ENCODE data around the gene ENPEP. TPM values are rescaled to one million over a fixed set of nuclear protein-coding genes. Genes with fewer than 3 reads are reported as not detected.
A peak's percentile ranks its signal among the peaks of the same experiment; 100 is the strongest.

ENPEP gene
- total RNA-seq, 4 donors from 2014 or later, result 0.80 to 6.2 (median 1.5) TPM

DNA sequence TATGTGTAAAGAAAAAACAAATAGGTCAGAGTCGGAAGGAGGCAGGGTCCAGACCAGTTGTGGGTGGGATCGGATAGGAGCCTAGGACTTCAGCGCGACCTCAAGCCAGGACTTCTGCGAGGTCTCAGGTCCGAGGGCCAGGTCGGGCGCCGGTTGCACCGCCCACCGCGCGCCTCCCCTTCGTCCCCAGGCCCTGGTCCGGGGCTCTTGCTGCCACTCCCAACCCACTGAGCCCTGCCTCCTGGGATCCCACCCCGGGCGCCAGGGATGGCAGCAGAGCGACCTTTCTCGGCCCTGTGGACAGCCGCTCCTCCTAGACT lies 134.6 kb downstream of the ENPEP start:
- TF ChIP-seq EP300 (IDR thresholded peaks at IDR 0.05; ENCODE audit: low read depth) (no peak), POLR2A (IDR thresholded peaks at IDR 0.05) (no peak)
- TF ChIP-seq, protein P1, sequence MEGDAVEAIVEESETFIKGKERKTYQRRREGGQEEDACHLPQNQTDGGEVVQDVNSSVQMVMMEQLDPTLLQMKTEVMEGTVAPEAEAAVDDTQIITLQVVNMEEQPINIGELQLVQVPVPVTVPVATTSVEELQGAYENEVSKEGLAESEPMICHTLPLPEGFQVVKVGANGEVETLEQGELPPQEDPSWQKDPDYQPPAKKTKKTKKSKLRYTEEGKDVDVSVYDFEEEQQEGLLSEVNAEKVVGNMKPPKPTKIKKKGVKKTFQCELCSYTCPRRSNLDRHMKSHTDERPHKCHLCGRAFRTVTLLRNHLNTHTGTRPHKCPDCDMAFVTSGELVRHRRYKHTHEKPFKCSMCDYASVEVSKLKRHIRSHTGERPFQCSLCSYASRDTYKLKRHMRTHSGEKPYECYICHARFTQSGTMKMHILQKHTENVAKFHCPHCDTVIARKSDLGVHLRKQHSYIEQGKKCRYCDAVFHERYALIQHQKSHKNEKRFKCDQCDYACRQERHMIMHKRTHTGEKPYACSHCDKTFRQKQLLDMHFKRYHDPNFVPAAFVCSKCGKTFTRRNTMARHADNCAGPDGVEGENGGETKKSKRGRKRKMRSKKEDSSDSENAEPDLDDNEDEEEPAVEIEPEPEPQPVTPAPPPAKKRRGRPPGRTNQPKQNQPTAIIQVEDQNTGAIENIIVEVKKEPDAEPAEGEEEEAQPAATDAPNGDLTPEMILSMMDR (IDR thresholded peaks at IDR 0.05), result no peak
- Histone ChIP-seq H3K36me3 (no peaks in the 10 kb centered on the region), H3K27me3 (peaks cover 84% of the 10 kb centered on the region), H3K27ac (peak overlapping the region in 1 of 4 donors; percentile 34), H3K4me3 (peak overlapping the region in 1 of 4 donors; percentile 23), H3K4me1 (peaks cover 7 to 18% (median 14%) of the 10 kb centered on the region in 4 donors), H3K9me3 (no peaks in the 10 kb centered on the region)
- 35% methylated on average over 20 of the region's 20 CpGs; no CpG with 5 or more reads in 1 of the 2 donors for WGBS, 2 donors (ENCODE audit: low coverage in 1 of 2)
- no peak for DNase-seq
- in situ Hi-C loops (cut with MboI; ENCODE audit: low pct_ligation_motif_present in 1 of 4, low pct_unique_long_range_greater_than_20kb in 1 of 4, low sequenced_read_pairs in 3 of 4) (no loop called here), intact Hi-C loops (cut with DNase I; ENCODE audit: low total_unique reads) (no loop called here)

DNA sequence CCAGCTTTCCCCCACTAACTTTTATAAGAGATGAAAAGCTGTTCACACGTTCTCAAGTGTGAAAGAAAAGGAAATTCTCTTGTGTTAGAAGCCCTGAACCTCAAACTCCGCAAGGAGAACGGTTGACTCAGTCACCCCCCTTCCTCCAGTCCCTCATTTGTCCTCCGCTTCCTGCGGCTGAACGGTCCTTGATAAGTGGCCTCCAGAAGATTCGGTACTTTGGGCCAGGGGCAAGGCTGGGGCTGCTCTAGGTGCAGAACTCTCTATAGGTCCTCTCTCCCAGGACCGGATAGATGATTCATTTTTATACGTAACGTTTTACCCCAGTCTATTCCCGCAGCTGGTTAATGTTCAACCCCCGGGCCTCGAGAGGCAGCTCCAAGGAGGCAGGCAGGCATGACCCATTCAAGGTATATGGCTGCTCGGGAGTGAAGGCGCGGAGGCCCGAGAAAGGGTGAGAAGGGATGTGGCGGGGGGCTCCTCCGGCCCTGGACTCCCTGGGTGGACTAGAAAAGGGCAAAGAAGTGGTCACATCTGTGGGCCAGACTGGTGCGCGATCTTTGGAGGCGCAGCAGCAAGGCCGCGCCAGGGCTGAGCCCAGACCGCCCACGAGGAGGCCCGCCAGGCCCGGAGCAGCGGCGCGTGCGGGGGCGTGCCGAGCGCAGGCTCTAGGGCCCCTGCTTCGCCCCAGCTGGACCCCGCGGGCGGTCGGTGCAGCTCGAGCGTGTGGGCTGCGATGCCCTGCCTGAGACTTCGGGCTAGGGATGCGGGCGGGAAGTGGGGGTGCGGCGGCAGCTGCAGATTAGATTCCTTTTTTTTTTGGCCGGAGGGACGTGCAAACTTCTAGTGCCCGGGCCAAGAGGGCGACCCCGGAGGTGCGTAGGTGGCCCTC lies 135.2 kb downstream of the ENPEP start:
- peak; percentile 78 for DNase-seq
- in situ Hi-C loops (cut with MboI; ENCODE audit: low pct_ligation_motif_present in 1 of 4, low pct_unique_long_range_greater_than_20kb in 1 of 4, low sequenced_read_pairs in 3 of 4) (no loop called here), intact Hi-C loops (cut with DNase I; ENCODE audit: low total_unique reads) (no loop called here)
- TF ChIP-seq, protein P1 (IDR thresholded peaks at IDR 0.05), result no peak
- TF ChIP-seq EP300 (IDR thresholded peaks at IDR 0.05; ENCODE audit: low read depth), result no peak
- TF ChIP-seq POLR2A (IDR thresholded peaks at IDR 0.05), result no peak
- peaks cover 90% of the 10 kb centered on the region for H3K27me3 ChIP-seq
- H3K9me3 ChIP-seq, result no peaks in the 10 kb centered on the region
- peak overlapping the region in 3 of 4 donors; percentile 9 to 23 (median 18) for H3K4me3 ChIP-seq
- no peaks in the 10 kb centered on the region for H3K36me3 ChIP-seq
- peak overlapping the region in 1 of 4 donors; percentile 39 for H3K27ac ChIP-seq
- WGBS, 2 donors (ENCODE audit: low coverage in 1 of 2), result 12% methylated on average over 54 of the region's 54 CpGs; no CpG with 5 or more reads in 1 of the 2 donors
- H3K4me1 ChIP-seq, result peaks cover 7 to 24% (median 14%) of the 10 kb centered on the region in 4 donors

DNA sequence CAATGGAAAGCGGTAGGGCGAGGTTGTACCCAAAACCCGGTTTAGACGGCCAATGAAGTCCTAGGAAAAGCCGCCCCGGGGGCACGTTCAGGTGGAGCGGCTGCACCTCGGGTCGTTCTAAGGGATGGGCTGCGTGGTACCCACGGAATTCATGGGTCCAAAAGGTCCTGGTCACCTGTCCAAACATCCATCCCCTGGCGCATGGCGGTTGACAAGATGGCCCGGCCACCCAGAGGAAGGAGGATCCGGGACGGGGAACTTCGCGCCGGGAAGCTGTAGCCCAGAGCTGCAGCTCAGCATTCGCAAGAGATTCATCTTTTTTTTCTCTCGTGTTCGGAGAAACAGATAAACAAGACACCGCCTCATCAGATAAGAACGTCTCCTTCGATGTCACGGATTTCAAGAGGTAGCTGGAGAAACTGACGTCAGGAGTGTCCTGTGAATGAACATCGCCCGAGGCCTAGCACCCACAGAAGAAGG lies 136.1 kb downstream of the ENPEP start:
- Histone ChIP-seq H3K4me1 (peaks cover 7 to 24% (median 14%) of the 10 kb centered on the region in 4 donors), H3K4me3 (peak overlapping the region in 1 of 4 donors; percentile 23), H3K9me3 (no peaks in the 10 kb centered on the region), H3K27ac (no peak overlapping the region), H3K36me3 (no peaks in the 10 kb centered on the region), H3K27me3 (peaks cover 98% of the 10 kb centered on the region)
- DNase-seq, result no peak
- 20 to 41% methylated on average over 3 to 30 of the region's 30 CpGs for WGBS, 2 donors (ENCODE audit: low coverage in 1 of 2)
- intact Hi-C loops (cut with DNase I; ENCODE audit: low total_unique reads) (no loop called here), in situ Hi-C loops (cut with MboI; ENCODE audit: low pct_ligation_motif_present in 1 of 4, low pct_unique_long_range_greater_than_20kb in 1 of 4, low sequenced_read_pairs in 3 of 4) (no loop called here)
- no peak for TF ChIP-seq POLR2A (IDR thresholded peaks at IDR 0.05)
- TF ChIP-seq, protein P1 (IDR thresholded peaks at IDR 0.05), result no peak
- TF ChIP-seq EP300 (IDR thresholded peaks at IDR 0.05; ENCODE audit: low read depth), result no peak
- no peak for TF ChIP-seq POLR2AphosphoS5 (IDR thresholded peaks at IDR 0.05)

DNA sequence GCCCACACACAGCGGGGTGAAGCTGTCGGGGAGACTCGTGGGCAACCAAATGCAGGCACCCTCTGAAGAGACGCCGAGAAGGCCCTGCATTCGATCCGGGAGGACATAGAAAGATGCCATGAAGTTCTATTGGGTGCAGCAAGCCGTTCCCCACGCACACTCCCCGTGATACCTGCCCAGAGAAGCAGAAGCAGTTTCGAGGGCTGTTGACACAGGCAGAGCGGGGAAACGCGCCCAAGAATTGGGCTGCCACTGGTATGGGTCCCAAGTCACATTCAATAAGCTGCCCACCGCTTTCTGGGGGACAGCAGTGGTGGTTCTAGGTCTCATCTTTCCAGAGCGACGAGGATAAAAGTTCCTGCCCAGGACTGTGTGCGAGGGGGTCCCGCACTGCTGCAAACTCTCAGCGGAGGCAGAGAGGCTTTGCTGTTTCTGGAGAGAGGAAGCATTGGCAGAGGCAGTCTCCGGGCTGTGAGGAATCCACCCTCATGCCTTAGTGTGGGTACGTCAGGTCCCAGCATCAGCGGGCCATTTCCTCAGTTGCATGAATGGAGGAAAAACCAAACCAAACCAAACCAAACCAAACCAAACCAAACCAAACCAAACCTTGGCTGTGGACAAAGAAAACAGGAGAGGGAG lies 136.8 kb downstream of the ENPEP start:
- Histone ChIP-seq H3K27ac (no peak overlapping the region), H3K4me3 (no peak overlapping the region), H3K36me3 (no peaks in the 10 kb centered on the region), H3K4me1 (peaks cover 7 to 24% (median 14%) of the 10 kb centered on the region in 4 donors), H3K27me3 (peaks cover 100% of the 10 kb centered on the region), H3K9me3 (no peaks in the 10 kb centered on the region)
- no peak for DNase-seq
- intact Hi-C loops (cut with DNase I; ENCODE audit: low total_unique reads), result no loop called here
- WGBS, 2 donors (ENCODE audit: low coverage in 1 of 2), result 0 to 59% methylated on average over 1 to 23 of the region's 23 CpGs
- TF ChIP-seq POLR2AphosphoS5 (IDR thresholded peaks at IDR 0.05) (no peak), EP300 (IDR thresholded peaks at IDR 0.05; ENCODE audit: low read depth) (no peak), POLR2A (IDR thresholded peaks at IDR 0.05) (no peak)
- TF ChIP-seq, protein P1 (IDR thresholded peaks at IDR 0.05), result no peak
- in situ Hi-C loops (cut with MboI; ENCODE audit: low pct_ligation_motif_present in 1 of 4, low pct_unique_long_range_greater_than_20kb in 1 of 4, low sequenced_read_pairs in 3 of 4), result no loop called here

Data from transverse colon (tissue), 4 donors.